GM18520 (cell line): ENCODE data around the gene CD300LF.

Experiments used
- ATAC-seq: cut with Tn5 transposase; IDR thresholded peaks from one replicate; pipeline ENCODE4 v1.9.1; 2021; ENCODE audit not compliant: unreplicated experiment

The CD300LF gene

DNA sequence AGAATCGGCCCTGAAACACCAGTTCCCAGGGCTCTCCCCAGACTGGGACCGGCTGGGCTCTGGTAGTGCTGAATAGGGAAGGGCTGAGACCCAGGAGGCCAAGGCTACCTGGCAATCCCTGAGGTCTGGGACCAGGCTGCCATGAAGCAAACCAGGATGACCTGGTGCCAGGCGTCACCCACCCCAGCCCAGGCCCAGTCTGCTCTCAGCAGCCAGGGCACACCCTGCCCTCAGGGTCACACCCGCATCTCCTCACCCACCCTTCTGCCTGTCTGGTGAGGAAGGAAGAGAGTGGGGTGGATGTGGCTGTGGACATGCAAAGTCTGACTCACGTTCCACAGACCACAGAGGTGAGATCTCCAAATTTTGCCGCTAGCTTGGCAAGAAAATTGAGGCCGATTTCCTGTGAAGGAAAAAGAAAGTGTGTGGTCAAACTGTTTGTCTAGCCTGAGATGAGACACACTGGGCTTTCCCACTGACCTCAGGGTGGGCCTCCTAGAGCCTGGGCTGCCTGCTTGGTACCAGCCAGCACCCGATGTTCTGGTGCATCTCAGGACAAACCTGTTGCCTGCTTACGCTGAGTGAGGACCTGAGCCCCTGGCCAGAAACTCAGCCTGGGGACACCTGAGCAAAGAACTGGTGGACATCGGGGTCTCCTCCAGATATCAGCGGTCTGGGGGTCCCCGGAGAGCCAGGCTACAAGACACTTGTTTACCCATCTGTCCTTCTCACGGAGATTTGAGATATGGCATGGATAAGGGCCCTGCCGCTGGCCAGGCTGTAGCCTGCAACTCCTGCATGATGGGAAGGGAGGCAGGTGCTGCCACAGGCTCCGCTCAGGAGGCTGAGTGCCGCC, 18.0 kb upstream of the CD300LF start:
- ATAC-seq: no peak

DNA sequence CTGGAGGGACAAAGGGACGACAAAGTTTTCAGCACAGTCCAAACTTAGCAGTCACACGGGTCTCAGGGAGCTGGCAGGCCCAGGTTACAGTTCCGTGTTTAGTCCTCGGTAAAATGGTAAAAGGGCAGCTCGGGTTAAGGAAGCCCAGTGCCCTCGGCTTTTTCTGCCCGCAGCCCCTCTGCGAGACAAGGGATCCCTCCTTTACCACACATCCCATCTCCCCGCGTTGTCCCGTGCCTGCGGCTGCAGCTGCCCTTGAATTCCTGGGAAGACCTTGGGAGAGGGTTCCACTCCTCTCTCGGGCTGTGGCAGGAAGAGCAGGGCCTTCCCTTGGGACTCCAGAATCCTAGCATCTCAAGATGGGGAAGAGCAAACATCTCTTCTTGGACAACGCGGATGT, 17.1 kb upstream of the CD300LF start:
- no peak for ATAC-seq

DNA sequence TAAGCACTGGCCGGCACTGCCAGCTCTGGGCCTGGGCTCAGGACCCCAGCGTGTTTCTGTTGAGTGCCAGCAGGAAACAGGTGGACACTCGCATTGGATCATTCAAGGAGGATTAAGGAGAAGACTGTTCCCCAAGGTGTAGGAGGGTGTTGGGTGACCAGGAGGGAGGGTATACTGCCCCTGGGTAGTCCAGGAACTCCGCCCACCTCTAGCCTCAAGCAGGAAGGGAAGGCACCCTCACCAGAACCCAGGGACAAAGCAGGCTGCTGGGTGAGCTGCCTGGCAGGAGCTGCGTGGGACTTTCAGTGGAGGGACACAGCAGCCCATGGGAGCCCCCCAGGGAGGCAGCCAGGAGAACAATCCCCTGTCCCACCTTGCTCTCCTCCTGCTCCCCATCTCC, 16.6 kb upstream of the CD300LF start:
- no peak for ATAC-seq

DNA sequence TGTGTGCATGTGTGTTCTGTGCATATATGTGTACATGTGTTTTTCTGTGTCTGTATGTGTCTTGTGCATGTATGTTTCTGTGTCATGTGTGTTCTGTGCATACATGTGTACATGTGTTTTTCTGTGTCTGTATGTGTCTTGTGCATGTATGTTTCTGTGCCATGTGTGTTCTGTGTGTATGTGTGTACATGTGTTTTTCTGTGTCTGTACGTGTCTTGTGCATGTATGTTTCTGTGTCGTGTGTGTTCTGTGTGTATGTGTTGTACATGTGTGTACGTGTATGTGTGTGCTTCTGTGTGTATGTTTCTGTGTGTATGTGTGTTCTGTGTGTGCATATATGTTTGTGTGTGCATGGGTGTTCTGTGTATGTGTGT, 16.0 kb upstream of the CD300LF start:
- ATAC-seq: no peak

DNA sequence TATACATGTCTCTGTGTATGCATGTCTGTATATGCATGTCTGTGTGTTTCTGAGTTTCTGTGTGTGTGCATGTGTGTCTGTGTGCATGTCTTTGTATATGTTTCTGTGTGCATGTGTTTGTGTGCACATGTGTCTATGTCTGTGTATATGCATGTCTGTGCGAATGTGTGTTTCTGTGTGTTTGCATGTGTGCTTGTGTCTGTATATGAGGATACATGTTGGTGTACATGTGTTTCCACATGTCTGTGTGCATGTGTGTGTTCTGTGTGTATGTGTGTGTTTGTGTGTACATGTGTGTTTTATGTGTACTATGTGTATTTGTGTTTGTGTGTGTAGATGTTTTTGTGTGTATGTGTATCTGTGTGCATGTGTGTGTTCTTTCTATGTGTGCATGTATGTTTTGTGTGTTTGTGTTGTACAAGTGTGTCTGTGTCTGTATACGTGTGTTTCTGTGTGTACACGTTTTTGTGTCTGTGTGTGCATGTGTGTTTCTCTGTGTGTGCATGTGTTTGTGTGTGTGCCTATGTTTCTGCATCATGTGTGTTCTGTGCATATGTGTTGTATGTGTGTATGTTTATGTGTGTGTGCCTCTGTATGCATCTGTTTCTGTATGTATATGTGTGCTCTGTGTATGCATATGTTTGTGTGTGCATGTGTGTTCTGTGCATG, 15.4 kb upstream of the CD300LF start:
- ATAC-seq: no peak

DNA sequence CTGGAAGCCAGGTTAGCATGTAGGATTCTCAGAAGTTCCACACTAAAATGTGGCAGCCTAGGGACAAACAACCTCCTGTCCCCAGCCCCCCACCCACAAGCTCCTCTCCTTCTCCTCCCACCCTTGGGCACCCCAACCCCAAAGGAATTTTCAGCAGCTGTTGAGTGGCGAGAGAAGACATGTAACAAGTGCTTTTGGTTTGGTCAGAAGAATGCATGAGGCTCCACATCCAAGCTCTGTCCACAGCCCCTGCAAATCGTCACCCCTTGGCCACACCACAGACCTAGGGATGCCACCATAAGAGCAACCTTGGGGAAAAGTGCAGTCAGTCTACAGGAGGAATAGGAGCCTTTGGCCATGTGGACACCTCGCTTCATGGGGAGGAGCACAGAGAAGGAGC, 12.4 kb upstream of the CD300LF start:
- no peak for ATAC-seq

DNA sequence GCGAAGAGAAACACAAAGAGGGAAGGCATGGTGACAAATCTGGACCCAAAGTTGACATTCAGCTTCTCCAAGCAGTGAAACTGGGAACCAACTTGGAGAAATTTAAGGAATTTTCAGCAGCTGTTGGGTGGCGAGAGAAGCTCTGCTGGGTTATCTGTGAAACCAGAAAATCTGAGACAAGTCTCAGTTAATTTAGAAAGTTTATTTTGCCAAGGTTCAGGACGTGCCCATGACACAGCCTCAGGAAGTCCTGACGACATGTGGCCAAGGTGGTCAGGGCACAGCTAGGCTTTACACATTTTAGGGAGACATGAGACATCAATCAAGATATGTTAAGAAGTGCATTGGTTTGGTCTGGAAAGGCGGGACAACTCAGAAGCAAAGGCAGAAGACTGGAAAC, 11.2 kb upstream of the CD300LF start:
- ATAC-seq: no peak

DNA sequence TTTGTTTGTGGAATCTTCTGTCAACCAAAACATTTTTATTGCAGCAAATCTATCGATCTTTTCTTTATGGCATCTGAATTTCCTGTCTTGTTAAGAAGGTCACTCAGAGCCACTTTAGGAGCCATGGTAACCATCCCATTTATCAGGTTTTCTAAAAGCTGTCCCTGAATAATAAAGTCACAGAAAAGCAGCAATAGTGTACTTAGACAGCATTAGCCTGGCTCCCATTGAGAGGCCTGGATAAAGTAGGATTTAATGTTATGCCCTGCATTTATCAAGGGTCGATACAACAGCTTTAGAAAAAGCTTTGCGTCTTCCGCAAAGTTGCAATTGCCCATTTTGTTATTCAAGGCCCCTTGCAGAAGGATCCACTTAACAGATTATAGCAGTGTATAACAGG, 10.1 kb upstream of the CD300LF start:
- ATAC-seq: no peak

DNA sequence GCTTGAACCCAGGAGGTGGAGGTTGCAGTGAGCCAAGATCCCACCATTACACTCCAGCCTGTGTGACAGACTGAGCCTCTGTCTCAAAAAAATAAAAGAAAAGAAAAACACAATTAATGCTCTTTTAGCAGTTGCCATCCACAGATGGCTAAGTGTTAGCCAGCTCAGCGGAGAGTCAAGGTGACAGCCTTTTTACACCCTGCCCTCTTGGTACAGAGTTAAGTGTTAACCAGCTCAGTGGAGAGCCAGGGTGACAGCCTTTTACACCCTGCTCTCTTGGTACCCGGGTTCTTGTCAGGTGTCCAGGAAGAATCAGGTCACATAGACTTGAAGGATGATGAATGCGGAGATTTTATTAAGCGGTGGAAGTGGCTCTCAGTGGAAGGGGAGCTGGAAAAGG, 7.8 kb upstream of the CD300LF start:
- no peak for ATAC-seq

DNA sequence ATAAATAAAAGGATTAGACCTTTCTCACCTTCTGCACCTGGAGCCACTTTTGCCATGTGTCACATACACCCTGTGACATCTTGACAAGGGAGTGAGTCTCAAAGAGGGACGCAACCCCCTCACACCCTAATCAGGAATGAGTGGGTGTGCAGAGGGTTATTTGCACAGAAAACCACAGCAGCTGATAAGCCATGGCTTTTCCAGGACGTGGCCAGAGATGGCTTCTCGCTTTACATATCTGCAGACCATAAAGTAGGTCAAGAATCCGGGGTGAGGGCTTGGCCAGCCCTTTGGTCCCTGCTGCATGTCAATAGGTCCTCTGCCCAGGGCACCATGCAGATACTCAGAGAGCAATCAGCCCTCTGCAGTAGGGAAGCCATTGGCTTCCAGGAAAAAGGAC, 2.4 kb upstream of the CD300LF start:
- ATAC-seq: no peak

DNA sequence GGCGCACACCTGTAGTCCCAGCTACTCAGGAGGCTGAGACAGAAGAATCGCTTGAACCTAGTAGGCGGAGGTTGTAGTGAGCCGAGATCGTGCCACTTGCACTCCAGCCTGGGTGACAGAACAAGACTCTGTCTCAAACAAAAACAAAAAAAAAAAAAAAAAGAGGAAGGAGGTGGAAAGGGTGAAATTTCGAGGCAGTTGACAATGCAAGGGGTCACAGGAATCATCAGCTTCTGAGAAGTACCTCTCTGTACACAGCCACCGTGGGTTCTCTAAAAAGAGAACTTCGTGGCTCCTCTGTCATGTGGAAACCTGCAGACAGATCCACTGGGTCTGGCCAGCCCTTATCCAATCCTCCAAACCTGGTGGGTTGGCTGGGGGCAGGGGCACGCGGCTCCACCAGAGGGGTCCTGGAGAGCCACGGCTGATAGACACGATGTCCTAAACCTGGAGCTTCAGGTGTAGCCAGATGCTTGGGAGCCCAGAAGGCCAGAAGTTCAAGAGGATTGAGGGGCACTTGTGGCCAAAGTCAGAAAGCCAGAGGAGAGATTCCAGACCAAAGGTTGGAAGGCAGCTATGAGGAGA, 540 bp upstream of the CD300LF start:
- ATAC-seq: no peak

DNA sequence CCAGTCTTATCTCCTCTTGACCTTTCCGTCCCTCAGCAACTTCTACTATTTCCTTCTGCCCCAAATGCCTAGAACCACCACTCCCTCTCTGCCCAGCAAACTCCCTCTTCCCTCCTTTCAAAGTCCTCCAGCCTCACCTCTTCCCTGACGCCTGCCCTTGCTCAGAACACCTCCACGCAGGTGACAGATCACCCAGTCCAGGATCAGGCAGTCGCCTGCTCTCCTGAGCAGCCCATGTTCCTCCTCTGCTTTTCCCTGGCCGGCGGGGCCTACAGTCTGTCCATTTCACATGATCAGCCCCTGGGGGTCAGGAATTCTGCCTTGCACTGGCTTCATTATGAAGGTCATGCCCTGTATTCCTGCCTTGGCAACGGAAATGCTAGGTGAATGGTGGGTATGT, 422 bp downstream of the CD300LF start:
- no peak for ATAC-seq

DNA sequence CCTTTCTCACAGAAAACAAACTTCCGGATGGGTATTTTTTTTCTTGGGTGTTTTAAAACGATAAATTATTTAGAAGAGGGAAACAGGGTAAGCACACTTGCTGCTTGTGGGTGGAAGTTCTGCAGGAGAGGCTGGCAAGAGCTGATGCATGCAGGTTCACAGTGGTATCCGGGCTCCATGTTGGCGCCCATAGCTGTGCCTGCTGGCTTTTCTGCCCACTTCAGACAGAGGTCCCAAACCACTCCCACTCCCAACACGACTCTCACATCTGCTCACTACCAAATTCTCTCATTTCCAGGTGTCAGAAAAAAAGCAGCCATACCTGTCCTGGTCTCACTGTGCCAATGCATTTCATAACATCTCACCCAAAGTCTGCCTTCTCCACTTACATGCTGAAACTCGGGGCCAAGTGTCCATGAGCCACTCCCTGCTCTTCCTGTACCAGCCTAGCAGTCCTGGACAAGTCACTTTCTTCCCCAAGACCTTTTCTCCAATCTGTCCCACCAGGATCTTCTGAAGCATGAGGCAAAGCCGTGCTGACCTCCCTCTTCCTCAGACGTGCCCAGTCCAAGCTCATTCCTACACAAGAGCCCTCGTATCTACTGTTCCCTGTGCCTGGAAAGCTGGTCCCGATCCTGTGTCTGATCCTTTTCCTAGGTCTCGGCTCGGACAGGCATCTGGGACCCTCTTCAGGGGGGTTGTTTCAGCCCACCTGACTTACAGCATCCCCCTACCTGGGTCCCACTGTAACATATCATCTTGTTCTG, 1.5 kb downstream of the CD300LF start:
- no peak for ATAC-seq

DNA sequence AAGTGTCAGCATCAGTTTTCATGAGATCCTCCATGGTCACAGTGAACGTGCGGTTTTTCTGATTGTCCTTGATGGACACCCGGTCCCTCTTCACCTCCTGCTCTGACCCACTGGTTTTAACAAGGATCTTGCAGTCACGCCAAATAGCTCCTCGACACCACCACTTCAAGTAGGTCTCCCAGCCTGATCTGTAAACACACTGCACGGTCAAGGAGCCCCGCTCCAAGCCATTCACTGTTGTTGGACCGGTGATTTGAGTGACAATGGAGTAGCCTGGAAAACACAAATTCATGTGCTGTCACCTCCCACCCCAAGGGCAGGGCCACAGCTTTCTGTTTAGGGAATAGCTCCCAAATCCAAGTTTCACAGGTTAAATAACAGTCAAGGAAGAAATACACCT, 8.2 kb downstream of the CD300LF start:
- ATAC-seq: no peak

DNA sequence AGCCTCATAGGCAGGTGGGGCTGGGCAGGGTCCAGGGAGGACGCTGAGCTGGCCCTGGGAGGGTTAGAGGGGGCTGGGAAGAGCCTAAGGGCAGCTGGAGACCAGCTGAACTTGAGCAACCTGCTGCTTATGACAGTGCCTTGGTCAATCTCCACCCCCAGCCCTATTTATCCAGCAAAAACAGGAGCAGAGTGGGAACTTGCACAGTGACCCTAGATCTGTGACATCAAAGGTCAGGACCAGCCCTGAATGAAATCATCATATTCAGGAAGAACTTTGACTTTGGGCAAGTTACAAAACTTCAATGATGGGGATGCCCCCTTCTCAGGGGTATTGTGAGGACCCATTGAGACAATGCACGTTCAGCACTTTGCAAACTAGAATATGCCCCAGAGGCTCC, 9.4 kb downstream of the CD300LF start:
- no peak for ATAC-seq

DNA sequence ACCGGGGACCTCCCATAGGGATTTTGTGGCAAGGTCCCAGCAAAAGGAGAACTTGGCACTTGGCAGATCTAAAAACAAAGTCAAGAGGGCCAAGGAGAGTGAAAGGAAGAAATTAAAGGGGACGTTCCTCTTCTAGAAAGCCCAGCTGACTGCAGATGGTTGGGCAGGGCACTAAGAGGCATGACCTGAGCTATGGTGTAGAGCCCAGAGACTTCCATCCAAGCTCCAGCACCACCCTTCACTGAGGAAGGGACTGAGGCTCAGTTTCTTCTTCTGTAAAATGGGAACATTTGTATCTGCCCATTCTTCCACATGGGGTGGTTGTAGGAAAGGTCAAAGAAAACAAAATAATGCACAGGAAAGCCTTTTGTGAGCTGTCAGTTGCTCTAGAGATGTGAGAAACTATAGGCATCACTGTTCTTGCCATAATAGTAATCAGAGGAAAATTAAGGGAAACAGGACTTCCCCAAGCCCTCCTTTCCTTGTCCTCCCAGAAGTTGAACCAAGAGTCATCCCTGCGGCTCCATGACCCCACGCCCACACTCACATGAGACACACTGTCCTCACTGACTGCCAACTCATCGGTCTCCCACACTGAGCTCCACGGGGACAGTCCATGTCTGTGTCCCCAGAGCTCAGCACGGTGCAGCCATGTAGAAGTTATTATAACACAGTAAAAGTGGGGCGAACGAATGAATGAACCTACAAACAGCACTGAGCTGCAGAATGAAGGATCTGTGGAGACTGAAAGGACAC, 10.4 kb downstream of the CD300LF start:
- ATAC-seq: no peak

DNA sequence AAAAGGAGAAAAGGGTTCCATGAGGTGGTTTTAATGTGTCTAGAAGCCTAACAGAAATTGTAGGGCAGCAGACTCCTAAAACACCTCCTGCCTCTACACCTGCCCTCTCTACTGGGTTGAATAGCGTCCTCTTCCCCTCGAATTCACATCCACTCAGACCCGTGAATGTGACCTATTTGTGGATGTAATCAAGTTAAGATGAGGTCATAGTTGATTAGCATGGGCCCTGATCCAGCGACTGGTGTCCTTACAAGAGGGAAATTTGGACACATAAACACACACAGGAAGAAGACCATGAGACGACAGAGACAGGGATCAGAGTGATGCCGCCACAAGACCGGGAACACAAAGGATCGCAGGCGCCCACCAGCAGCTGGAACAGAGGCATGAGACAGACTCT, 13.5 kb downstream of the CD300LF start:
- no peak for ATAC-seq

DNA sequence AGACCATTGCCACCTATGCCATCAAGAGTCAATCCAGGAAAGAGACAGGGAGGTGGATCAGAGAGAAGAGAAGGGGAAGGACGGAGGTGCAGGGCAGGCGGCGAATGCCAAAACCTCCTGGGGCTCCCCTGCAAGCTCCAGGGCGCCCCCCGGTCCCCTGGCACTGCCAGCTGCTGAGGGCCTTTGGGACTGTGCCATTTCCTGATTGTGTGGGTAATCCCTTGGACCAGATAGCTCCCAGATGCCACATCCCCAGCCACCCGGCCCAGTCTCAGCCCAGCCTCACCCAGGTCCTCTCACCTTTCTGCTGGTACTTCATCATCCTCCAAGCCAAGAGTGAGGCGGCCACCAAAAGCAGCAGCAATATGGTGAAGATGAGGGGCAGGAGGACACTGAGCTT, 14.7 kb downstream of the CD300LF start:
- no peak for ATAC-seq

DNA sequence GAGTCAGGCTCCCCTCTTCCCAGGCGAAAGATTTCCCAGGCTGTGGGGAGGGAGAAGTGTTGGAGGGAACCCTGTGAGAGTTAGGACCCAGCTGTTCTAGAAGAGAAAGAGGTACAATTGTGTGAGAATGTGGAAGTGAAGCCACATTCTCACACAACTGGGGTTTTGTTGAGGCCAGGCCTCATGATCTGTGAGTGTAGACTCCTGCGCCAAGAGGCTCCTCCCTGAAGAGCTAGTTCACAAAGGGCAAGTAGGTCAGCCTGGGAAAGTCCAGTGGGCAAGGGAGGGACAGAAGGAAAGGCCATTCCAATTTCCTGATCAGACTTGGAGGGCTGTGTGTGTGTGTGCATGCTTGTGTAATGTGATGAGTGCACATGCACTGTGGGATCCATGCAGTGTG, 15.2 kb downstream of the CD300LF start:
- ATAC-seq: no peak

DNA sequence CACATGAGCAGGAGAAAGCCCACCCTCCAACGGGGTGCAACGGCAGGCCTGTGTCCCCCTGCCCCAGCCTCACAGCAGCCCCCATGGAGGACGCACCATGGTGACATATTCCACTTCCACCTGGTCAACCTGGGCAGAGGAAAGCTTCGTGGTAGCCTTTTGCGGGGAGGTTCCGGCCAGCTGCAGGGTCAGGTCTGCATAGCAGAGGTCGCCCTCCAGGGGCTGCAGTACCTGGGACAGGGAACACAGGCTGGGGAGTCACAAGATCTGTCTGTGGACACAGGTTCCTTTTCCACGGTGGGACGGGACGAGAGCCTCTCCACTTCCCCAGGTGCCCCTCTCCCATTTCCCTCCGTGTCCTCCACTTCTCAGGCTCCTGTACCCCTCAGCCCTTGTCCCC, 17.1 kb downstream of the CD300LF start:
- ATAC-seq: no peak

DNA sequence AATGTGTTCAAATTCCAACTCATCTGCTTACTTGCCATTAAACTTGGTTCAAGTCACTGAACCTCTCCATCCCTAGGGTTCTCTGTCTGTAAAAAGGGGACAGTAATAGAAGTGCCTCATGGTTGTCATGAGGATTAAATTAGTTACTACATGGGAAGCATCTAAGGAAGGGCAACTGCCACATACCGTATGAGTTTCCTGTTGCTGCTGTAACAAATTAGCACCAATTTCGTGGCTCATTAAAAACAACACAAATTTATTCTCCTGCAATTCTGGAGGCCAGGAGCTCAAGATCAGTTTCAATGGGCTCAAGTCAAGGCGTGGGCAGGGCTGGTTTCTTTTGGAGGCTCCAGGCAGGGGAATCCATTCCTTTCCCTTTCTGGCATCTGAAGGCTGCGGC, 18.6 kb downstream of the CD300LF start:
- ATAC-seq: no peak
